Ascending aorta (tissue), 2 donors: ENCODE data around the gene MYZAP. TPM values are rescaled to one million over a fixed set of nuclear protein-coding genes. Genes with fewer than 3 reads are reported as not detected.

Experiments
- DNase-seq, 2 donors: peaks; one replicate each; pipeline ENCODE4 v3.0.0-alpha.2; 2019; ENCODE audit warnings: low spot score in 2 of 2
- H3K27ac ChIP-seq, 2 donors: fragments of 200-600 bp; sonication (generic); one replicate each; pipeline ENCODE4 v1.5.1; 2016 to 2017; ENCODE audit warnings: mild to moderate bottlenecking in 1 of 2
- H3K27me3 ChIP-seq: fragments of 200-600 bp; sonication (generic); one replicate; pipeline ENCODE4 v1.5.1; 2017
- H3K36me3 ChIP-seq, 2 donors: fragments of 200-600 bp; sonication (generic); one replicate each; pipeline ENCODE4 v1.5.1; 2016
- H3K4me1 ChIP-seq, 2 donors: fragments of 200-600 bp; sonication (generic); one replicate each; pipeline ENCODE4 v1.5.1; 2016 to 2017; ENCODE audit warnings: mild to moderate bottlenecking in 1 of 2
- H3K4me3 ChIP-seq, 2 donors: fragments of 200-600 bp; sonication (generic); one replicate each; pipeline ENCODE4 v1.5.1; 2016 to 2017; ENCODE audit warnings: mild to moderate bottlenecking in 1 of 2
- H3K9me3 ChIP-seq, 2 donors: fragments of 200-600 bp; sonication (generic); one replicate each; pipeline ENCODE4 v1.5.1; 2016
- intact Hi-C: fragments of 100-400 bp; cut with DNase I; formaldehyde crosslinking; loops from one replicate; pipeline ENCODE4 v1.15.1; 2023
- total RNA-seq: library from RNA; depleted of rRNA; stranded (reverse); fragments of >200 nt; gene quantifications from one replicate; pipeline ENCODE4 v1.1.0, GENCODE V29; 2016
- TF ChIP-seq, protein P1 (sequence below), 3 experiments: fragments of 200-600 bp in 2 of 3; fragments of 450-650 bp in 1 of 3; sonication (generic) in 2 of 3; IDR thresholded peaks; one replicate each; pipeline ENCODE4 v1.5.1; 2016 to 2019; ENCODE audit warnings: antibody characterized with exemption in 3 of 3, mild to moderate bottlenecking in 1 of 3, moderate library complexity in 1 of 3

Gene MYZAP
- total RNA-seq, 1 donor from 2014 or later = 7.6 TPM

DNA sequence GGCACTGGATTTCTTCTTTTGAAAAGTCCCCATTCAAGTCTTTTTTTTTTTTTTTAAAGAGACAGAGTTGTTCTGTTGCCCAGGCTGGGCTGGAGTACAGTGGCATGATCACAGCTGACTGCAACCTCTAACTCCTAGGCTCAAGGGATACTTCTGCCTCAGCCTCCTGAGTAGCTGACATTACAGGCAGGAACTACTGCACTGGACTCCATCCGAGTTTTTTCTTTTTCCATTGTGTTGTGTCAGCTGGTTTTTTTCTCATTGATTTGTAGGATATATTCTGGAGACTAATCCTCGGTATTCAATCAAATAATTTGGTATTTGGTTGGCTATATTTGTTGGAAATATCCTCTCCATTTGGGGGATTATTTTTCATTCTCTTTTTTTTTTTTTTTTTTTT is 126.6 kb downstream of the MYZAP start:
- H3K4me1 ChIP-seq = no peaks in the 10 kb centered on the region
- H3K4me3 ChIP-seq = no peak overlapping the region
- intact Hi-C loops = no loop called here
- TF ChIP-seq, protein P1, sequence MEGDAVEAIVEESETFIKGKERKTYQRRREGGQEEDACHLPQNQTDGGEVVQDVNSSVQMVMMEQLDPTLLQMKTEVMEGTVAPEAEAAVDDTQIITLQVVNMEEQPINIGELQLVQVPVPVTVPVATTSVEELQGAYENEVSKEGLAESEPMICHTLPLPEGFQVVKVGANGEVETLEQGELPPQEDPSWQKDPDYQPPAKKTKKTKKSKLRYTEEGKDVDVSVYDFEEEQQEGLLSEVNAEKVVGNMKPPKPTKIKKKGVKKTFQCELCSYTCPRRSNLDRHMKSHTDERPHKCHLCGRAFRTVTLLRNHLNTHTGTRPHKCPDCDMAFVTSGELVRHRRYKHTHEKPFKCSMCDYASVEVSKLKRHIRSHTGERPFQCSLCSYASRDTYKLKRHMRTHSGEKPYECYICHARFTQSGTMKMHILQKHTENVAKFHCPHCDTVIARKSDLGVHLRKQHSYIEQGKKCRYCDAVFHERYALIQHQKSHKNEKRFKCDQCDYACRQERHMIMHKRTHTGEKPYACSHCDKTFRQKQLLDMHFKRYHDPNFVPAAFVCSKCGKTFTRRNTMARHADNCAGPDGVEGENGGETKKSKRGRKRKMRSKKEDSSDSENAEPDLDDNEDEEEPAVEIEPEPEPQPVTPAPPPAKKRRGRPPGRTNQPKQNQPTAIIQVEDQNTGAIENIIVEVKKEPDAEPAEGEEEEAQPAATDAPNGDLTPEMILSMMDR (IDR thresholded peaks at IDR 0.05) = no peak
- H3K27me3 ChIP-seq = no peaks in the 10 kb centered on the region
- no peak overlapping the region for H3K27ac ChIP-seq
- no peak for DNase-seq
- H3K9me3 ChIP-seq = no peaks in the 10 kb centered on the region
- peaks cover 7 to 27% of the 10 kb centered on the region in 2 donors for H3K36me3 ChIP-seq

DNA sequence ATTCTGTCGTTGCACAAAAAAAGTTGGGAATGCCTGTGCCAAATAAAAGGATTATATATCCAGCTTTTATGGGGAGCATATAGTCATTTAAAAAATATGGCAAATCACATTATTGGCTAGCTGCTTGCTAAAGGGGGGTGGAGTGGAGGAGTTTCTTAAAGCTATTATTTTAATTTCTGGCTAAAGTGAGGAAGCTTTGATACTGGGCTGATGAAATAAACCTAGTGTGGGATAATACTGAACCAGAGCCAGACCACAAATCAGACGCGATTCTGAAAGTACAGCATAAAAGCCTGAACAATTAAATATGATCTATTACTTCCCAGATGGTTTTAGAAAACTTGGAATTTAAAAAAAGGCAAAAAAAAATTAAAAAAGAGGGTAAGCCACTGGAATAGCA is 129.2 kb downstream of the MYZAP start:
- intact Hi-C loops = no loop called here
- H3K36me3 ChIP-seq = peaks cover 0 to 15% of the 10 kb centered on the region in 2 donors
- no peaks in the 10 kb centered on the region for H3K27me3 ChIP-seq
- H3K9me3 ChIP-seq = peaks cover 0 to 7% of the 10 kb centered on the region in 2 donors
- no peaks in the 10 kb centered on the region for H3K4me1 ChIP-seq
- TF ChIP-seq, protein P1 (IDR thresholded peaks at IDR 0.05) = no peak
- no peak overlapping the region for H3K4me3 ChIP-seq
- H3K27ac ChIP-seq = no peak overlapping the region
- no peak for DNase-seq

DNA sequence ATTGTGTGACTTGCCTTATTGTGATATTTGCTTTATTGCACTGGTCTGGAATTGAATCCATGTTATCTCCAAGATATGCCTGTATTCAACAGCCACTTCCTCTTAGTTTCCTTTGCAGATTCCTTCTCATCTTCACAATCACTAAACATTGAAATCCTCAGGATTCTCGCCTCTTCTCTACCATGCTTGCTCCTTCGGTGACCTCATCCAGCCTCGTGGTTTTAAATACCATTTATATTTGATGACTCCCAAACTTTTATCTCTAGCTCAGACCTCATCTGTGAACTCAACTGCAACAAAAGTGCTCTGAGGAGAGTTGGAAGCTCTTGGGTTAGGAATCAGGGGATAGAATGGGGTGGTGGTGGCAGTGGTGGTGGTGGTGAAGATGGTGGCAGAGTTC is 134.7 kb downstream of the MYZAP start:
- TF ChIP-seq, protein P1 (IDR thresholded peaks at IDR 0.05) = no peak
- intact Hi-C loops = no loop called here
- Histone ChIP-seq H3K4me3 (no peak overlapping the region), H3K4me1 (no peaks in the 10 kb centered on the region), H3K27me3 (no peaks in the 10 kb centered on the region), H3K36me3 (no peaks in the 10 kb centered on the region), H3K27ac (no peak overlapping the region), H3K9me3 (peaks cover 0 to 7% of the 10 kb centered on the region in 2 donors)
- DNase-seq = no peak

DNA sequence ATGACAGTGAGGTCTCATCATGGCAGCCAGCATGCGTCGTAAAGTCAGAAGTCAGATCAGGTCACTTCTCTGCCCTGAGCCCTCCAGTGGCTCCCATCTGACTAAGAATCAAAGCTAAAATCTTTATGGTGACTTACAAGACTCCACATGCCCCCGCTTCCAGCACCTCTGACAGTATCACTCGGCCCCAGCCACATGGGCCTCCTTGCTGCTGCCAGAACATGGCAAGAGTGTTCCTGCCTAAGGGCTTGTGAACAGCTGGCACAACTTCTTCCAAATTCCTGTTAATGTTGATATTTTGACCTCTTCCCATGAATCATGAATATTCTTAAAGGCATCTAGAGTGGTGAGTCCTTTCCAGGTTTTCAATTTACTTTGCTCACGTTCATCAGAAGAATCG is 135.3 kb downstream of the MYZAP start:
- Histone ChIP-seq H3K4me1 (no peaks in the 10 kb centered on the region), H3K9me3 (peaks cover 0 to 7% of the 10 kb centered on the region in 2 donors), H3K27me3 (no peaks in the 10 kb centered on the region), H3K4me3 (no peak overlapping the region), H3K27ac (no peak overlapping the region), H3K36me3 (no peaks in the 10 kb centered on the region)
- intact Hi-C loops = no loop called here
- TF ChIP-seq, protein P1 (IDR thresholded peaks at IDR 0.05) = no peak
- no peak for DNase-seq

DNA sequence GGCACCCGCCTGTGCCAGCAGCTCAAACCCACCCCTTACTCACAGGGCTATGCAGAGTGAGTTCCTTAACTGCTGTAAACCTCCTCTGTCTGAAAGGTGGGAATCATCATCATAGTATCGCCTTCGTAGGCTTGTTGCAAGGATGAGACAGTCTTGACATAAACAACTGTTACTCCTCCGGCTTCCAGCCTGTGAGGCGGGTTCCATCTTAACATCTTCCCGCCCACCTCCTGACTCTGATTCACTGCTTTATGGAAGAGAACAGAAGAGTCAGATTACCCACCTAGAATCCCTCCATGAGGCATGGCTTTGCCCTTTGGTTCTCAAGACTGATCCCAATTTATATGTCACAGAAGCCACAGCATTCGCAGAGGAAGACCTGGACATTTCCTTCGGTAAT is 136.7 kb downstream of the MYZAP start:
- TF ChIP-seq, protein P1 (IDR thresholded peaks at IDR 0.05) = no peak

DNA sequence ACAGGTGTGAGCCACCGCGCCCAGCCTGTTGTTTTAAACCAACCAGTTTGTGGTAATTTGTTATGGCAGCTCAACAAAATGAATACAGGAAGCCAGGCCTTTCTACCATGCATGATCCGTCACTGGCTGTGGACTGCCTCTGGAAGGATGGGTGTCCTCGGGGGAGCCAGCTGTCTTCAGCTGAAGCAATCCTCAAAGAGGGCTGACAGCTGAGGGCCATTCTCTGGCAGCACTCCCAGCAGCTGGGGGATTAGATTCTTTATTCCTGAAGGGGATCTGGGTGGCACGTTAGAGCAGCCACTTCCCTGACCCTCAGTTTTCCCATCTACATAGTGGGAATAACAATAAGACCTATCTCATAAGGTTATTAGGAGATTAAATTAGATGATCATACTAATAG is 139.2 kb downstream of the MYZAP start:
- no peak overlapping the region for H3K27ac ChIP-seq
- no peaks in the 10 kb centered on the region for H3K27me3 ChIP-seq
- TF ChIP-seq, protein P1 (IDR thresholded peaks at IDR 0.05) = no peak
- H3K4me1 ChIP-seq = no peaks in the 10 kb centered on the region
- H3K36me3 ChIP-seq = no peaks in the 10 kb centered on the region
- intact Hi-C loops = loop anchor here (5.0 kb wide), 1 partner anchor 64 kb away; no protein-coding TSS in a partner anchor
- DNase-seq = no peak
- H3K9me3 ChIP-seq = no peaks in the 10 kb centered on the region
- H3K4me3 ChIP-seq = no peak overlapping the region

More for the DNA sequence above, 136.7 kb downstream of the MYZAP start:
- no peaks in the 10 kb centered on the region for H3K27me3 ChIP-seq
- peaks cover 0 to 7% of the 10 kb centered on the region in 2 donors for H3K9me3 ChIP-seq
- no peak overlapping the region for H3K4me3 ChIP-seq
- no peaks in the 10 kb centered on the region for H3K36me3 ChIP-seq
- no peak overlapping the region for H3K27ac ChIP-seq
- intact Hi-C loops = no loop called here
- no peaks in the 10 kb centered on the region for H3K4me1 ChIP-seq
- DNase-seq = no peak
